GM19043 (cell line): ENCODE measurements around the gene GATAD2B.
A peak's percentile ranks its signal among the peaks of the same experiment; 100 is the strongest.
"Not testable (repeated sequence)": the region's sequence is repeated elsewhere in the genome, so short reads cannot be mapped to it uniquely, and the experiment has no call there.

ENCODE experiments used
- ATAC-seq: cut with Tn5 transposase; IDR thresholded peaks from one replicate; pipeline ENCODE4 v1.9.1; 2021; ENCODE audit warnings: low read depth; ENCODE audit not compliant: unreplicated experiment

Gene GATAD2B

DNA sequence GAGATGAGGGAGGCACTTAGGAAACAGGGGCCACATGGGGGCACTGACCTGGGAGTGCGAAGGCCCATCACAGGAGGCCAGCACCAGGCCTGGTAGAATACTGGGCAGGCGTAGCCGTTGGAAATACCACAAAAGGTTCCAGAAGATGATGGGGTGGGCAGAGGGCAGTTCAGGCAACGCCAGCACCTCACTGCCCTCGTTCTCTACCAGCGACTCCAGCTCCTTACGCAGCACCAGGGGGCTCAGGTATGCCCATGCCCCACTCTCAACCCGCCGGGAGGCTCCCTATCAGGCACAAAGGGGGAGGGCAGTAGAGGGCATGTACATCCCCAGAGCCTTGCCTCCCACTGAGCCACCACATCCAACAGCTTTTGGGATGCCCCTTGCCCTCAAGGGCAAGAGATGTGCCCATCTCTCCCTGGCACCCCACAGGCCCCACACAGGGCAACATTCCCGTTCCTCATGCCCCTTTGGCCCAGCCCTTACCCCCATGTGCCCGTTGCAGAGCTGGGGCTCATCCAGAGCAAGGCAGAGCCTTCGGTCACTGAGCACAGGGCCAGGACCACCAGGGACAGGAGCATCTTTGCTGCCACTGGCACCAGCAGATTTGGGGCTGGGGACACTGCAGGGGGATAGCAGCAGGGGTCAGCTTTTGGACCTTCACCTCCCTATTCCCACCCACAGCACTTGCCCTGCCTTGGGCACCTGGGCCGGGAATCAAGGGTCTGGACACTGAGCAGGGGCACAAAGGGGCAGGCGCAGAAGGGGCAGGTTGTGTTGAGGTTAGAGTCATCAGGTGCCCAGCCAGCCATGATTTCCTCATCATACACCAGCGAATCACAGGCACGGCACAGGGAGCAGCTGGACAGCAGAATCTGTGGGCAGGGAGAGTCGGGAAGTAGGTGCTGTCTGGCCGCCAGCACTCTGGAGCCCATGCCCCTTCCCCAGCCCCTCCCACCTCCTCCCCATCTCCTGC is 9.7 kb upstream of the GATAD2B start:
- ATAC-seq = no peak

DNA sequence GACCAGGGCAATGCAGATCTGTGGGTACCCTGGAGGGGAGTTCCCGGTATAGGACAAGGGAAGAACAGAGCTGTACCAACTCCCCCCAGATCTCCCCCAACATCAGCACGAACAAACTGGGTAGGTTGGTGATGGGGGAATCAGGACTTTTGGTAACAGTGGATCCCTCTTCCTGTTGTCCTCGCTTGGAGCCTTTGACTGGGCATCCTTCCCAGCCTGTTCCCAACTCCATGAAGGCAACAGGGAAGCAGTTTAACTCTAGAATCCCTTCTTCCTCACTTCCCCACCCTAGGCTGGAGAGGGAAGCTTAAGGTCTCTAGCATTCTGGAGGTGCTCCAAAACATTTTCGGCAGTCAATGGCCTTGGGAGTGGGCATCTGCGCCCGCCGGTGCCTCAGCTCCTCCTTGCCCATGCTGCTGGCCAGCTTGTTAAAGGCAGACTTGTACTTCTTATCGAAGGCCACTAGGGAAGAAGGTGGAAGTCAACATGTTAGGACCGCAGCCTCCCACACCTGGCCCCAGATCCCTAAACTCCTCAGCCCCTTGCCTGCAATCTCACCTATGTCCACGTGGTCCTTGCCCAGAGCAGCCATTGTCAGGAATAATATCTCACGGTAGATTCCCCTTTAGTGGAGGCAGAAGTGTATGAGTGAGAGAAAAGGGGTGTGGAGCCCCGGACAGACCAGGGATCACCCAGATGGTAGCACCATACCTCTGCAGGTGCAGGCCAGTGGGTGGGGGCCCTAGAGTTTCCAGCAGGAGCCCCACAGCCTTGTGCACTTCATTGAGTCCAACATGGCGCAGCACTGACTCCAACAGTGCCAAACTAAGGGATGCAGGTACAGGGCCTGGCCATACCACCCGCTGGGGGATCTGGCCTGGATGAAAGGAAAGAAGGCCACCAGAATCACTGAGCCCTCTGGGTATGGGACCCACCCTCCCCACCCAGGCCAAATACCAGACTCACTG is 7.5 kb upstream of the GATAD2B start:
- no peak for ATAC-seq

DNA sequence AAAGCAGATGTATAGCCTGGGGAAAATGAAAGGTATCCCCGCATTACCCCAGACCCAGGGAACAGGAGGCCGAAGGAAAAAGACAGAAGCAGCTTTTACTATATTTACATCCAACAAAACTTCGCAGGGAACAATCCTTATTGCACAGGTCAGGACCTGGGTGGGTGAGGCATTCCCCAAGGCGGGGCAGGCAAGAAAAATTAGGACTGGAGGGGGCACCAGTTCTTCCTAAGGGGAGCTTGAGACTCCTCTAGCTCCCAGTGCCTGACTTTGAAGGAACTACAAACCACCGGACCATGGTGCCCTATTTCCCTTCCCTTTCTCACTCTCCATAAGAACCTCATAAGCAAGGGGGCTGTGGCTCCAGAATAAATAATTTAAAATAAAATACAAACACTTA is 6.7 kb upstream of the GATAD2B start:
- no peak for ATAC-seq

DNA sequence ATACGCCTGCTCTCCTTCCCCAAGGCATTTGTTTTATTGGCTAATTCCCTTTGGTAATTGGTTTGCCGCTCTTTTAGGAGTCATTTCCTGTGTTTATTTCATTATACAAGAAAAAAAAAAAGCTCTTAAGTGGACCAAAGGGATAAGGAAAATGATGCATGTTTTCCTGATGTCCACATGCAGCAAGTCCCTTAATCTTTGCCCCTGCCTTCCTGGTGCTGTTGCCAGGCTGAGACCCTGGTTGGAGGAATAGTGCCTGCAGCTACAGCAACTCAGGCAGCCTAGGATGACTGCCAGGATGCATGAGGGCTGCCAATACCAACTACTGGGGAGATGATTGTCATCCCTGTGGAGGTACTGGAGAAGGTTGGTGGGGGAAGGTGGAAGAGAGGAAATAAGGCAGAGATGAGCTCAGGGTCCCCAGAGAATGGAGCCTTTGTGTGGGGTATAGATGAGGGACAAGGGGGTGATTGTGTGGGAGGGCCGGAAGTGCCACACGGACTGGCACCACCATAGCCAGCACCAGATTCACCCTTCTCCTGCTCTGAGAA is 6.1 kb upstream of the GATAD2B start:
- no peak for ATAC-seq

DNA sequence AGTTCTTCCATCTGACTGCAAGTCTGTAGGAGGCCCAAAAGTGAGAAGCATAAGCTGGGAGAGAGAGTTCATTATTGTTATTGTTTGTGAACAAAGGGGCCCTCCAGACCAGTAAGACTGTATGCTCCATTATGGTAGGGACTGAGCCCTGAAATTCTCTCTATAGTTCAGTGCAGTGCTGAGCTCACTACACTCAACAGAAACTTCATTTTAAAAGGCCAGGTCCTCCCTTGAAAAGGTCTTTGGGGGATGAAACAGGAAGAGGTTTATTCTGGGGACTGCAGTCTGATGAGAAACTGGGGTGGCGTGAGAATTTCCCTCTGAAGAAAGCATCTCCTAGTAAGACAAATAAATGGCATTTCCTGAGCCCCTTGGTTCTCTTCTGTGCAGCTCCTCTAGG is 5.5 kb upstream of the GATAD2B start:
- ATAC-seq = no peak

DNA sequence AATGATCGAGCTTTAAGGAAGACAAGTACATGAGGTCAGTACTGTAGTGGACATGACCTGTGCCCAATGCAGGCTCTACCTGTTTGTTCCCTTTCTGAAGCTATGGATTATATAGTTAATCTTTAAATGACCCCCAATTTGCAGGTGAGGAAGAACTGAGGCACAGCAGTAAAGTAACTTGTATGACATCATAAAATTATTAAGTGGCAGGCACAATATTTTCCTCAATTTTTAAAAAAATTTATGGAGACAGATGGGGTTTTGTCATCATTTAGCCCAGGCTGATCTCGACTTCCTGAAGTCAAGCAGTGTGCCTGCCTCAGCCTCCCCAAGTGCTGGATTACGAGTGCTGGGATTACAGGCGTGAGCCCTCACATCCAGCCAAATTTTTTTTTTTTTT is 3.6 kb upstream of the GATAD2B start:
- no peak for ATAC-seq

DNA sequence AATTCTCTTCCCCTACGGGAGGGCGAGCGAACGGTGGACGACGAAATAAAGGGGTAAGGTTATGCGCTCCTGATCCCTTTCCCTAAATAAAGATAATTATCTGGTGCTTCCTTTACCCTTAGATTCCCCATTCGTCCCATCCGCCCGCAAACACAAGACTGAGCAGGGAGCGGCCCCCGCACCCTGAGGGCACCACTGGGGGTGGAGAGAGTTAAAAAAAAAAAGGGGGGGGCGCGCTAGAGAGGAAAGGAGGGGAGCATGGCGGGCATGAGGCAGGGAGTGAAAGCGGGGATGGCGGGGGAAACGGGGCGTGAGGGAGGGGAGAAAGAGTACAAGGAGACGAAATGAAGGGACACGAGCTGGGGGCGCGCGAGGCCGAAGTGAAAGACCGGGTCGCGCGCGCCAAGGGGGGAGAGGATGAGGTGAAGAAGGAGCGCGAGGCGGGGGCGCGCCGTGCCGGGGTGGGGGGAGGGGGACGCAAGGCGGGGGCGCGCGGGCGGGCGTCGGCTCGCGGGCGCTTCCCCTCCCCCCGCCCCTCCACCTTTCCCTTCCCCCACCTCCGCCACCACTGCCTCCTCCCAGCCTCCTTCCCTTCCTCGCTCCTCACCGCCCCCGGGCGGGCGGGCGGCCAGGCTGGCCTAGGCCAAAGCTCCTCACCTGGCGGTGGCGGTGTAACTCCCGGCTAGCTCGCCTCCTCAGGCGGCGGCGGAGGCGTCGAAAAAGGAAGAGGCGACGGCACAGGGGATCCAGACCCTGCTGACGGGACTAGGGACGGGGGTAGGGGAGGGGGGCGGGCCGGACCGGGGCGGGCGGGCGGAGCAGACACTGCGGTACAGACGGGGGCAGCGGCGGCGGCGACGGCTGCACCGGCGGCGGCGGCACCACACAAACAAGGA is 448 bp downstream of the GATAD2B start:
- peak; percentile 21 for ATAC-seq

DNA sequence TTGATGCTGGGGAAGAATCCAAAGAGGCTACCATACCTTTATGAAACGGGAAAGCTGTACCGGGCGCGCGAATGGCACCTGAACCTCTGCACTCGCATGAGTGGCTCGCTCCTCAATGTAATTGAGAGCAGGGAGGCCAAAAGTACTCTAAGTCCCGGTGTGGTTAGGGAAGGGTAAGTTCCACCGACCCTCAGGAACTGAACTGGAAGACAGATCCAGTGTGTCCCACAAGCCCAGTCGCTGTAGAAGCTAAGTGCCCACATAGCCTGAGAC is 1.0 kb downstream of the GATAD2B start:
- ATAC-seq = no peak

DNA sequence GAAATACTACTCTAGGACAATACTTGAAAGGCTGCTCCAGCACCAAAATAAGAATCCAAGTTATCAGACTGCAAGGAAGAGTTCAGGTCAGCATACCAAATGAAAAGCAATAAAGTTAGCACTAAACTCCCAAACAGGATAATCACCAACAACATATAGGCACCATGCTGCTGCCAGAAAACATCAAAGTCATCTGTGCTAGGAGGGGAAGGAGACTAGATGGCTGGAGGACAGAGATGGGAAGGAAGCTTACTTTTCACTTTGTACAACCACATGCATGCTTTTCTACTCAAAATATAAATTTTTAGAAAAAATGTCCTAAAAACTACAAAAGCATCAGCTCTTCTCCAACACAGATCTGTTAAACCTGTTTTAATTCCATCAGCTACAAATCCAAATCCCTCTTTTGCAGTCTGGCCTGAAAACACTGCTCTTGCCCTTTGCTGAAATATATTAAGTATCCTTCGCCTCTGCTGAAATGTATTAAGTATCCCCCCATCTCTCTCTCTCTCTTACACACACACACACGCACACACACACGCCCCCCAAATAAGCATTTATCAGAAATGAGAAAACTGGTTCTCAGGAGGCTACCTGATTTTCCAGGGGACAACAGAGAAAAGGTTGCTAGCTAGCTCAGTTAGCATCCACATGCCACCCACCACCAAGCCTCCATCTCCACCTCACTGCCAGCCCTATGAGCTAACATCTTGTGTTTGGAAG is 1.5 kb downstream of the GATAD2B start:
- no peak for ATAC-seq

DNA sequence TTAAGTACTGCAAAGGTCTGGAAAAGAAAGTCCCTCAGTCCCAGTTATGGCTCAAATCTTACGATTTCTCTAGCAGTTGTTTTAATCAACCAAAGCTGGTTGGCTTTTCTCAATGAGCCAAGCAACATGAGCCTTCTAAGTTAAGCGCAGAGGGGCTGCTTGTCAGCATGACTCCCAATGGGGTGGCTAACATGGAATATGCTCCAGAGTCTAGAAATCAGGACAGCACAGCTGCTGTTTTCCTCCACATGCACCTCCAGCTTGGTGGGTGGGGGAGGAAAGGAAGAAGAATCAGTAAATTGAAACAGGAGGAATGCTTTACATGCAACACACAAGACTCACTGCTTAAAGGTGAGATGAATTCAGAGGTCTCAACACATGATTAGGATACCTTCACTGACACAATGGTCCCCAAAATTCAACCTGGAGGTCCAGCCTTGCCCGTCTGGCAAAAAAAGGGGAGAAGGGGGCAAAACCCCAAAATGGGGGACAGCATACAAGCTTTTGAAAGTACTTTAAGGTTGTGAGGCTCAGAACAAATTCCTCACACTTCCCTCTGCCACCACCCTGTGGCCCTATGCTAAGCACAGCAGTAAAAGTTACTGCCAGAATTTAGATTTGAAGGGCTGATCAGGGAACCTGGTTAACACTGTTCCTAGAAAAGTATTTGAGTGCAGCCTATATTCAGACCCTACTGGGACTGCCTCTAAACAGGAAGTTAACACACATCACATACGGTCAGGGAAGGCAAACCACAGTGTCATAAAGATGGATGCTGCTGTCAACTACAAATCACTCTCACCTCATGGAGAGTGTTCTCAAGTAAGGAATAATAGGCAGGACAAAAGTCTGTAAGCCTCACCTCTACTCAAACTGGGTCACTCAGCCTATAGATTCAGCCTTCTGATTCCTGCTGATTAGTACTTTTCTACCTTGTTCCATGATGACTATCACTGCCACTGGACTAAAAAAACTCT is 2.6 kb downstream of the GATAD2B start:
- no peak for ATAC-seq

DNA sequence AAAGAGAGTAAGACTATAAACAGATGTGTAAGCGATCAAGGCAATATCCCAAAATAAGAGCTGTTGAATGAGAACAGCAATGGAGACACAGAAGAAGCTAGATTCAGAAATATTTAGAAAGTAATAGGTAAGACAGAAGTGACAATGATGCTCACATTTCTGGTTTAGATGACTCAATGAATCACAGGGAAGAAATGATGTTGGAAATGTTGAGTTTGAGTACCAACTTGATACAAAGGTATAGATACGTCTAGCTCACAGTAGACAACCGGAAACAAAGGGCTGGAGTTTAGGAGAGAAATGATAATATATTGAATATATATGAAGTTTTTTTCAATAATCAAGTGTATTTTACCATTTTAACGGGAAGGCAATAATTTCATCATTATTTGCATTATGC is 6.5 kb downstream of the GATAD2B start:
- no peak for ATAC-seq

DNA sequence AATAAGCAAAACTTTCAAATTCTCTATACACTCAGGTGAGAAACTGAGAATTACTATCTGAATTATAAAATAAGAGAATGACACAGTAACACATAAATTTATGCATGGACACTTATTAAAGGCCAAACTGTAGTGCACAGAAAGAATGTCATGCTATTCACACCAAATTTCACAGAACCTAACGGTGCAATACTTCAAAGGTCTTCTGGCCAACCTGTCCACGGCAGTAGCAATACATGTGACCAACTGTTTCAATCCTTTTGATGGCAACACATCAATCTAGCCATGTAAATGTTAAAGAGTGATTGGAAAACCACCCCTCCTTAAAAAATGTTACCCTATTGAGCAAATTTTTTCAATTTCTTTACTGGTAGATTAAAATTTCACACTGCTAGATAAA is 10.4 kb downstream of the GATAD2B start:
- no peak for ATAC-seq

DNA sequence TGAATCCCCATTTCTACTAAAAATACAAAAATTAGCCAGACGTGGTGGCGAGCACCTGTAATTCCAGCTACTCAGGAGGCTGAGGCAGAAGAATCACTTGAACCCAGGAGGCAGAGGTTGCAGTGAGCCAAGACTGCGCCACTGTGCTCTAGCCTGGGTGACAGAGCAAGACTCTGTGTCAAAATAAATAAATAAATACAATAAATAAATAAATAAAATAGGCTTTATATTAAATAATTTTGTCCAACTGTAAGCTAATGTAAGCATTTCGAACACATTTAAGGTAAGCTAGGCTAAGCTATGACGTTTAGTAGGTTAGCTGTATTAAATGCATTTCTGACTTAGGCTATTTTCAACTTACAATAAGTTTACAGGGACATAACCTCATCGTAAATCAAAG is 12.2 kb downstream of the GATAD2B start:
- not testable (repeated sequence) for ATAC-seq

DNA sequence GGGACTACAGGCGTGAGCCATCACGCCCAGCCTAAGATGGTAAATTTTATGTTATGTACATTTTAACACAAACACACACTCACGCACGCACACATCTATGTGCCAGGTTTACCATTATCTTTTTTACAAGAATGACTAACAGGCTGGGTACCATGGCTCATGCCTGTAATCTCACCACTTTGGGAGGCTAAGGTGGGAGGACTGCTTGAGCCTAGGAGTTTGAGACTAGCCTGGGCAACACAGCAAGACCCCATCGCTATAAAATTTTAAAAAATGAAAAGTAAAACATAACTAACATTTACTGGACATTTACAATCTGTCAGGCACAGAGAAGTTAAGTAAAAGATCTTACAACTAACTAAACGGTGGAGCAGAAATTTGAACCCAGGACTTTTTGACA is 14.7 kb downstream of the GATAD2B start:
- ATAC-seq = no peak

DNA sequence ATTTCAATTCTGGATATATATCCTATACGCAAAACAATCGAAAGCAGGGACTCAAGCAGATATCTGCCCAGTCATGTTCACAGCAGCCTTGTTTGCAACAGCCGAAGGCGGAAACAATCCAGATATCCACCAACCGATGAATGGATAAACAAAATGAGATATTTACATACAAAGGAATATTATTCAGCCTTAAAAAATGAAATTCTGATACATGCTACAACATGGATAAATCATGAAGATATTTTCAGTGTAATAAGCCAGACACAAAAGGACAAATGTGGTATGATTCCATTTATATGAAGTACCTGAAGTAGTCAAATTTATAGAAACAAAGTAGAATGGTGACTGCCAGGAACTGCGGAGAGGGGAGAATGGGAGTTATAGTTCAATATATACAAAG is 15.6 kb downstream of the GATAD2B start:
- ATAC-seq = no peak

DNA sequence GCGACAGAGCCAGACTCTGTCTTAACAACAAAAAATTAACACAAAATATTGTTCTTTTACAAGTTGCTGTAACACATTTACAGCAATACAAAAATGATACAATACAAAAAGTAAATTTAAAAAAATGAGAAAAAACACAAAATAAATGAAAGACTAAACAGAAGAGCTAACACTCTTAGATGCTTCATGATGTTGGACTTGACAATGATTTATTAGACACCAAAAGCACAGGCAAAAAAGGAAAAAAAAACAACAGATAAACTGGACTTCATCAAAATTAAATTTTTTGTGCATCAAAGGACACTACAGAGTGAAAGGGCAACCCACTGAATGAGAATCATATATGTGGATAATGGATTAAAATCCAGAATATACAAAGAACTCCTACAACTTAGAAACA is 16.4 kb downstream of the GATAD2B start:
- ATAC-seq = no peak

DNA sequence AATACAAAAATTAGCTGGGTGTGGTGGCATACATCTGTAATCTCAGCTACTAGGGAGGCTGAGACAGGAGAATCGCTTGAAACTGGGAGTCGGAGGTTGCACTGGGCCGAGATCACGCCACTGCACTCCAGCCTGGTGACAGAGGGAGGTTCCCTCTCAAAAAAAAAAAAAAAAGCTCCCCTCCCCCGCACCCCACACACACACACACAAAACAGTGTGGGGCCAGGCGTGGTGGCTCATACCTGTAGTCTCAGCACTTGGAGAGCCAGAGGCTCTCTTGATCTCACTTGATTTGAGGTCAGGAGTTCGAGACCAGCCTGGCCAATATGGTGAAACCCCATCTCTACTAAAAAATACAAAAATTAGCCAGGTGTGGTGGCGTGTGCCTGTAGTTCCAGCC is 16.9 kb downstream of the GATAD2B start:
- ATAC-seq = not testable (repeated sequence)

DNA sequence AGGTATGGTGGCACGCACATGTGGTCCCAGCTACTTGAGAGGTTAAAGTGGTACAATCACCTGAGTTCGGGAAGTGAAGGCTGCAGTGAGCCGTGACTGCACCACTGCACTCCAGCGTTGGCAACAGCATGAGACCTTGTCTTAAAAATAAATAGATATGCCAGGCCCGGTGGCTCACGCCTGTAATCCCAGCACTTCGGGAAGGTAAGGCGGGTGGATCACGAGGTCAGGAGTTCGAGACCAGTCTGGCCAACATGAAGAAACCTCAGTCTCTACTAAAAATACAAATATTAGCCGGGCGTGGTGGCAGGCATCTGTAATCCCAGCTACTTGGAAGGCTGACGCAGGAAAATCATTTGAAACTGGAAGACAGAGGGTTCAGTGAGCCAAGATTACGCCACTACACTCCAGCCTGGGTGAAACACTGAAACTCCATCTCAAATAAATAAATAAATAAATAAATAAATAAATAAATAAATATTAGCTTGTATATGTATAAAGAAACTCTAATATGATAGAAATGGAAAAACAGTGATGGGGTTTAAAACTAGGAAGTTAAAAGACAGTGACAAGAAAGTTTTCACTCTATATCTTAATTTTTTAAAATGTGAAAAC is 18.8 kb downstream of the GATAD2B start:
- ATAC-seq = no peak
